Ascending aorta (tissue), 2 donors: ENCODE results near the gene ITPK1. TPM values are rescaled to one million over a fixed set of nuclear protein-coding genes. Genes with fewer than 3 reads are reported as not detected.

Experiments
- DNase-seq, 2 donors: peaks; one replicate each; pipeline ENCODE4 v3.0.0-alpha.2; 2019; ENCODE audit warnings: low spot score in 2 of 2
- H3K27ac ChIP-seq, 2 donors: fragments of 200-600 bp; sonication (generic); one replicate each; pipeline ENCODE4 v1.5.1; 2016 to 2017; ENCODE audit warnings: mild to moderate bottlenecking in 1 of 2
- H3K27me3 ChIP-seq: fragments of 200-600 bp; sonication (generic); one replicate; pipeline ENCODE4 v1.5.1; 2017
- H3K36me3 ChIP-seq, 2 donors: fragments of 200-600 bp; sonication (generic); one replicate each; pipeline ENCODE4 v1.5.1; 2016
- H3K4me1 ChIP-seq, 2 donors: fragments of 200-600 bp; sonication (generic); one replicate each; pipeline ENCODE4 v1.5.1; 2016 to 2017; ENCODE audit warnings: mild to moderate bottlenecking in 1 of 2
- H3K4me3 ChIP-seq, 2 donors: fragments of 200-600 bp; sonication (generic); one replicate each; pipeline ENCODE4 v1.5.1; 2016 to 2017; ENCODE audit warnings: mild to moderate bottlenecking in 1 of 2
- H3K9me3 ChIP-seq, 2 donors: fragments of 200-600 bp; sonication (generic); one replicate each; pipeline ENCODE4 v1.5.1; 2016
- intact Hi-C: fragments of 100-400 bp; cut with DNase I; formaldehyde crosslinking; loops from one replicate; pipeline ENCODE4 v1.15.1; 2023
- total RNA-seq: library from RNA; depleted of rRNA; stranded (reverse); fragments of >200 nt; gene quantifications from one replicate; pipeline ENCODE4 v1.1.0, GENCODE V29; 2016
- TF ChIP-seq, protein P1 (sequence below), 3 experiments: fragments of 200-600 bp in 2 of 3; fragments of 450-650 bp in 1 of 3; sonication (generic) in 2 of 3; IDR thresholded peaks; one replicate each; pipeline ENCODE4 v1.5.1; 2016 to 2019; ENCODE audit warnings: antibody characterized with exemption in 3 of 3, mild to moderate bottlenecking in 1 of 3, moderate library complexity in 1 of 3

ITPK1 gene
- total RNA-seq, 1 donor from 2014 or later, result 85.3 TPM

DNA sequence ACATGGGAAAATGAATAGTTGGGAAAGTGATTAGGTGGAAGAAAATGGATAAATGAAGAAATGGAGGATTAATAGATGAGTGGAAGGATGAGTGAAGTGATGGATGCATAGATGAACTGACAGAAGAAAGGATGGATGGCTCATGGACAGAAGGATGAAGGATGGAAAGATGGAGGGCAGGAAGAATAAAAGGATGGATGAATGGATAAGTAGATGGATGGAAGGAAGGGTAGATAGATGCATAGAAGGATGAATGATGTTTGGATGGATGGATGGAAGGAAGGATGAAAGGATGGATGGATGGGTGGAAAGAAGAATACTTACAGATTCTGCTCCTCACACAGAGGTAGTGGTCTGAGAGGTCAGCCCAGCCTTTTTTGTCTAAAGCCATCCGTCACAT is 228.6 kb downstream of the ITPK1 start:
- no peaks in the 10 kb centered on the region for H3K9me3 ChIP-seq
- TF ChIP-seq, protein P1, sequence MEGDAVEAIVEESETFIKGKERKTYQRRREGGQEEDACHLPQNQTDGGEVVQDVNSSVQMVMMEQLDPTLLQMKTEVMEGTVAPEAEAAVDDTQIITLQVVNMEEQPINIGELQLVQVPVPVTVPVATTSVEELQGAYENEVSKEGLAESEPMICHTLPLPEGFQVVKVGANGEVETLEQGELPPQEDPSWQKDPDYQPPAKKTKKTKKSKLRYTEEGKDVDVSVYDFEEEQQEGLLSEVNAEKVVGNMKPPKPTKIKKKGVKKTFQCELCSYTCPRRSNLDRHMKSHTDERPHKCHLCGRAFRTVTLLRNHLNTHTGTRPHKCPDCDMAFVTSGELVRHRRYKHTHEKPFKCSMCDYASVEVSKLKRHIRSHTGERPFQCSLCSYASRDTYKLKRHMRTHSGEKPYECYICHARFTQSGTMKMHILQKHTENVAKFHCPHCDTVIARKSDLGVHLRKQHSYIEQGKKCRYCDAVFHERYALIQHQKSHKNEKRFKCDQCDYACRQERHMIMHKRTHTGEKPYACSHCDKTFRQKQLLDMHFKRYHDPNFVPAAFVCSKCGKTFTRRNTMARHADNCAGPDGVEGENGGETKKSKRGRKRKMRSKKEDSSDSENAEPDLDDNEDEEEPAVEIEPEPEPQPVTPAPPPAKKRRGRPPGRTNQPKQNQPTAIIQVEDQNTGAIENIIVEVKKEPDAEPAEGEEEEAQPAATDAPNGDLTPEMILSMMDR (IDR thresholded peaks at IDR 0.05), result no peak
- H3K27ac ChIP-seq, result no peak overlapping the region
- DNase-seq, result no peak
- no peaks in the 10 kb centered on the region for H3K4me1 ChIP-seq
- no peaks in the 10 kb centered on the region for H3K27me3 ChIP-seq
- H3K36me3 ChIP-seq, result no peaks in the 10 kb centered on the region
- intact Hi-C loops, result no loop called here
- H3K4me3 ChIP-seq, result no peak overlapping the region

Other genes starting within 250 kb of the ITPK1 start
- gene CHGA, start 192.8 kb downstream of the ITPK1 start, total RNA-seq, result 0.32 TPM
- gene MOAP1, start 69.0 kb upstream of the ITPK1 start, total RNA-seq, result 4.3 TPM
- 2.3 TPM for gene LYSET, start 69.4 kb upstream of the ITPK1 start, total RNA-seq
- gene GON7, start 91.1 kb upstream of the ITPK1 start, total RNA-seq, result 4.6 TPM
- gene UBR7, start 91.3 kb upstream of the ITPK1 start, total RNA-seq, result 8.3 TPM
- gene BTBD7, start 217.1 kb upstream of the ITPK1 start, total RNA-seq, result 17.2 TPM
- not detected for gene COX8C, start 231.3 kb upstream of the ITPK1 start, total RNA-seq